OCI-LY3 (cell line): Measurements from ENCODE around the gene SCN8A.

ENCODE experiments used
- H2AFZ ChIP-seq: fragments of 200-600, 300-600 bp; shearing (Covaris generic); 2 replicates; pipeline ENCODE4 v1.6.0; 2014; ENCODE audit warnings: antibody characterized with exemption, low read depth, low read length
- H3K27ac ChIP-seq: fragments of 200-600, 300-600 bp; sonication (generic); 2 replicates; pipeline ENCODE4 v1.5.1; 2014; ENCODE audit warnings: mild to moderate bottlenecking, low read length, moderate library complexity, mixed read lengths
- H3K27me3 ChIP-seq: fragments of 200-600, 300-600 bp; sonication (generic); 2 replicates; pipeline ENCODE4 v1.6.1; 2014; ENCODE audit warnings: low read depth, low read length, mixed read lengths
- H3K36me3 ChIP-seq: fragments of 200-600, 300-600 bp; sonication (generic); replicated peaks from 2 replicates; pipeline ENCODE3; 2014; ENCODE audit warnings: low read depth, low read length, mixed read lengths
- H3K4me1 ChIP-seq: fragments of 300-600, 200-600 bp; sonication (generic); 2 replicates; pipeline ENCODE4 v1.6.1; 2014; ENCODE audit warnings: low read length, mixed read lengths
- H3K4me2 ChIP-seq: fragments of 200-600, 300-600 bp; sonication (generic); 2 replicates; pipeline ENCODE4 v1.6.1; 2014; ENCODE audit warnings: low read length, mixed read lengths
- H3K4me3 ChIP-seq: fragments of 300-600, 200-600 bp; sonication (generic); 2 replicates; pipeline ENCODE4 v1.5.1; 2014; ENCODE audit warnings: antibody characterized with exemption, mild to moderate bottlenecking, low read length, moderate library complexity
- H3K79me2 ChIP-seq: fragments of 300-600, 200-600 bp; shearing (Covaris generic); 2 replicates; pipeline ENCODE4 v1.6.1; 2014; ENCODE audit warnings: mild to moderate bottlenecking, low read length, mixed read lengths
- H3K9ac ChIP-seq: fragments of 300-600, 200-600 bp; shearing (Covaris generic); 2 replicates; pipeline ENCODE4 v1.6.0; 2014; ENCODE audit warnings: mild to moderate bottlenecking, low read length, moderate library complexity
- H3K9me3 ChIP-seq: fragments of 200-600, 300-600 bp; shearing (Covaris generic); 2 replicates; pipeline ENCODE4 v1.6.1; 2014; ENCODE audit warnings: low read length, mixed read lengths; ENCODE audit not compliant: insufficient read depth
- H4K20me1 ChIP-seq: fragments of 200-600, 300-600 bp; sonication (generic); 2 replicates; pipeline ENCODE4 v1.6.1; 2016; ENCODE audit warnings: low read length, mixed read lengths; ENCODE audit not compliant: insufficient read depth
- EZH2phosphoT487 ChIP-seq: fragments of 200-600 bp; shearing (Covaris generic); IDR thresholded peaks from 2 replicates; pipeline ENCODE4 v1.6.1; 2018; ENCODE audit warnings: antibody characterized with exemption, mixed run types, low read depth
- TF ChIP-seq, protein P1 (sequence below): fragments of 200-600, 300-600 bp; sonication (generic); IDR thresholded peaks from 2 replicates; pipeline ENCODE4 v1.5.1; 2014; ENCODE audit warnings: antibody characterized with exemption, low read length, low read depth

Gene SCN8A

DNA sequence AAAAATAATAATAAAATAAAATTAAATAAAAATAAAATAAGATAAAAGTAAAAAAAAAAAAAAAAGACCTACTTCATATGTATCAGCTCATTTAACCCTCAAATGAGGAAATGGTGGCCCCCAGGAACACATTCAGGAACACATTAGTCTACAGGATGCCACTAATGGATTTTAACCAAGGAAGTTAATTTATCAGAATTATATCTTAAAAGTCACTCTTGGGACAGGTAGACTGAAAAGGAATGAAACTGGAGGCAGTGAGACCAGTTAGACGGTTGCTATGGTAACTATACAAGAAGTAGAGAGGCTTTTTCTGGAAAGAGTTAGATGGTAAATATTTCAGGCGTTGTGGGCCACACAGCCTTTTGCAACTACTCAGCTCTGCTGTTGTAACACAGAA, 54.9 kb downstream of the SCN8A start:
- Histone ChIP-seq H4K20me1 (no peaks in the 10 kb centered on the region), H3K4me2 (no peak overlapping the region), H3K4me3 (no peak overlapping the region), H2AFZ (no peak overlapping the region), H3K27me3 (no peaks in the 10 kb centered on the region), H3K27ac (no peak overlapping the region), H3K79me2 (no peaks in the 10 kb centered on the region), H3K4me1 (no peaks in the 10 kb centered on the region), H3K9me3 (no peaks in the 10 kb centered on the region), H3K9ac (no peak overlapping the region), H3K36me3 (no peaks in the 10 kb centered on the region)
- TF ChIP-seq EZH2phosphoT487 = no peak
- TF ChIP-seq, protein P1, sequence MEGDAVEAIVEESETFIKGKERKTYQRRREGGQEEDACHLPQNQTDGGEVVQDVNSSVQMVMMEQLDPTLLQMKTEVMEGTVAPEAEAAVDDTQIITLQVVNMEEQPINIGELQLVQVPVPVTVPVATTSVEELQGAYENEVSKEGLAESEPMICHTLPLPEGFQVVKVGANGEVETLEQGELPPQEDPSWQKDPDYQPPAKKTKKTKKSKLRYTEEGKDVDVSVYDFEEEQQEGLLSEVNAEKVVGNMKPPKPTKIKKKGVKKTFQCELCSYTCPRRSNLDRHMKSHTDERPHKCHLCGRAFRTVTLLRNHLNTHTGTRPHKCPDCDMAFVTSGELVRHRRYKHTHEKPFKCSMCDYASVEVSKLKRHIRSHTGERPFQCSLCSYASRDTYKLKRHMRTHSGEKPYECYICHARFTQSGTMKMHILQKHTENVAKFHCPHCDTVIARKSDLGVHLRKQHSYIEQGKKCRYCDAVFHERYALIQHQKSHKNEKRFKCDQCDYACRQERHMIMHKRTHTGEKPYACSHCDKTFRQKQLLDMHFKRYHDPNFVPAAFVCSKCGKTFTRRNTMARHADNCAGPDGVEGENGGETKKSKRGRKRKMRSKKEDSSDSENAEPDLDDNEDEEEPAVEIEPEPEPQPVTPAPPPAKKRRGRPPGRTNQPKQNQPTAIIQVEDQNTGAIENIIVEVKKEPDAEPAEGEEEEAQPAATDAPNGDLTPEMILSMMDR = no peak

DNA sequence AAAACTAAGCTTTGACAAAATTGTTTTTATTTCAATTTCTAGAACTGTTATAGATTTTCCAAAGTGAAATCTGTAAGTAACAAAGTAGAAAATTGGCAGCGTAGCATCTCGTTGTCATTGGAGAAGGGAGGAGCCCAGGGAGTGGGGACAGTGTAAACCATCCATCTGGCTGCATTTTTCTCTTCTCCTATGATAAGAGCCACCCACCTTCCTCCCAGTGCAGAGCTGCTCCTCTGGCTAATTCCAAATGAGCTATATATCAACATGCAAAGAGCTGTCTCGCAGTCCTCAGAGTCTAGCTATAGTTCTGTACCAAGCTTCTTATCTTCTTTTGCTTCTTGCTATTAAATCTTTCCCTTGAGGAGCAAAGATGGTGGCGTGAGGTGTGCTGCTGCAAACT, 56.6 kb downstream of the SCN8A start:
- Histone ChIP-seq H3K79me2 (no peaks in the 10 kb centered on the region), H4K20me1 (no peaks in the 10 kb centered on the region), H3K36me3 (no peaks in the 10 kb centered on the region), H3K27ac (no peak overlapping the region), H3K4me3 (no peak overlapping the region), H3K9ac (no peak overlapping the region), H3K27me3 (no peaks in the 10 kb centered on the region), H3K9me3 (no peaks in the 10 kb centered on the region), H3K4me2 (no peak overlapping the region), H2AFZ (no peak overlapping the region), H3K4me1 (no peaks in the 10 kb centered on the region)
- TF ChIP-seq, protein P1 = no peak
- no peak for TF ChIP-seq EZH2phosphoT487

DNA sequence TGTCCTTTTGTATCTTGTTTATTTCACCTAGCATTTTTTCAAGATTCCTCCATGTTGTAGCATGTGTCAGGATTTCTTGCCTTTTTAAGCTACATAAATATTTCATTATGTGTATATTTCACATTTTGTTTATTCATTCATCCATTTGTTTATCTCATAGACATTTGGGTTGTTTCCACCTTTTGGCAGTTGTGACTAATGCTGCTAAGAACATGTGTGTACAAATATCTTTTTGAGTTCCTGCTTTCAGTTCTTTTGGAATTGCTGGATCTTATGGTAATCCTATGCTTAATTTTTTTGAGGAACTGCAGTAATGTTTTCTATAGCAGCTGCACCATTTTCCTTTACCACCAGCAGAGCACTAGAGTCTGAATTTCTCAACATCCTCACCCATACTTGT, 62.4 kb downstream of the SCN8A start:
- TF ChIP-seq, protein P1 = no peak
- TF ChIP-seq EZH2phosphoT487 = no peak
- no peak overlapping the region for H3K4me2 ChIP-seq
- H3K27me3 ChIP-seq = no peaks in the 10 kb centered on the region

DNA sequence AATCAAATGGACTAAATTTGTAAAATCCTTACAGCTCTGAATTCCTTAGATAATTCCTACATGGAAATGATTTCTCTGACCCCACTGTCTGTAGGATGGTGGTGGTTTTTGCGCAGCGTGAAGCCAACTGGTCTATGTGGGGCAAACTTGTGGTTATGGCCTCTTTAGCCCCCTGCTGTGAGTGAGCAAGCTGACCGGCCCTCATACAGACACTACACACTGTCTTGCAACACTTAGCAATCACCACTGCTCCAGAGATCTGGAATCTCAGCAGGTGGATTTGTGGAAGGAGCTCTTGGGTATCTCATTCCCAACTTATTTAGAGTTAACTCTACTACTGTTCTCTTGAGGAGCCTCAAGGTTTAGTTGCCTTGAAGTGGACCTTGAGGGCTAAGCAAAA, 70.2 kb downstream of the SCN8A start:
- H3K79me2 ChIP-seq = no peaks in the 10 kb centered on the region
- no peaks in the 10 kb centered on the region for H3K9me3 ChIP-seq
- no peaks in the 10 kb centered on the region for H3K36me3 ChIP-seq
- H3K4me3 ChIP-seq = no peak overlapping the region
- H3K27ac ChIP-seq = no peak overlapping the region
- H3K27me3 ChIP-seq = no peaks in the 10 kb centered on the region
- H3K4me1 ChIP-seq = peaks cover 14% of the 10 kb centered on the region
- no peak overlapping the region for H2AFZ ChIP-seq
- TF ChIP-seq, protein P1 = no peak
- no peak for TF ChIP-seq EZH2phosphoT487
- H4K20me1 ChIP-seq = 0 out of 2 replicates have a peak, but pooled peaks cover 3% of the 10 kb centered on the region
- no peak overlapping the region for H3K9ac ChIP-seq
- no peak overlapping the region for H3K4me2 ChIP-seq

More for the DNA sequence above, 62.4 kb downstream of the SCN8A start:
- Histone ChIP-seq H4K20me1 (no peaks in the 10 kb centered on the region), H3K4me3 (no peak overlapping the region), H2AFZ (no peak overlapping the region), H3K27ac (no peak overlapping the region), H3K4me1 (peaks cover 14% of the 10 kb centered on the region), H3K9ac (no peak overlapping the region), H3K36me3 (no peaks in the 10 kb centered on the region), H3K79me2 (no peaks in the 10 kb centered on the region), H3K9me3 (no peaks in the 10 kb centered on the region)
